VCaP (cell line): ENCODE data around the gene IGF2.

ENCODE experiments used
- H3K27ac ChIP-seq: fragments of 450-650 bp; 2 replicates; pipeline ENCODE4 v1.5.1; 2017
- CTCF ChIP-seq: fragments of 450-650 bp; conservative IDR thresholded peaks from 2 replicates; pipeline ENCODE4 v1.5.1; 2017; ENCODE audit warnings: mild to moderate bottlenecking, moderate library complexity

IGF2 gene

GRCh38 chr11:2156416-2157182, 17.4 kb upstream of the IGF2 start:
- H3K27ac ChIP-seq = peak overlapping the region; percentile 67
- TF ChIP-seq CTCF = peak; percentile 86

GRCh38 chr11:2155511-2155910, 16.3 kb upstream of the IGF2 start:
- H3K27ac ChIP-seq = no peak overlapping the region
- no peak for TF ChIP-seq CTCF

- TF ChIP-seq CTCF = no peak
- no peak overlapping the region for H3K27ac ChIP-seq
These were observed 15.7 kb upstream of the IGF2 start for GRCh38 chr11:2154889-2155288.

- H3K27ac ChIP-seq = no peak overlapping the region
- TF ChIP-seq CTCF = no peak
These were observed 15.0 kb upstream of the IGF2 start for GRCh38 chr11:2154195-2154585.

- no peak for TF ChIP-seq CTCF
- no peak overlapping the region for H3K27ac ChIP-seq
These were observed 14.5 kb upstream of the IGF2 start for GRCh38 chr11:2153581-2154194.

GRCh38 chr11:2151500-2152257, 12.5 kb upstream of the IGF2 start:
- H3K27ac ChIP-seq = peak overlapping the region; percentile 37; the same call in 1 of the 2 replicates
- peak; percentile 85 for TF ChIP-seq CTCF
